Breast epithelium (tissue), 4 donors: ENCODE measurements around the gene CCDC184. TPM values are rescaled to one million over a fixed set of nuclear protein-coding genes. Genes with fewer than 3 reads are reported as not detected.

Source experiments
- DNase-seq, 2 donors: peaks; one replicate each; pipeline ENCODE4 v3.0.0-alpha.2; 2019; ENCODE audit warnings: low spot score in 2 of 2
- H3K27ac ChIP-seq, 2 donors: fragments of 200-600 bp; sonication (generic) in 1 of 2; one replicate each; pipeline ENCODE4 v1.5.1; 2016 to 2019; ENCODE audit warnings: mild to moderate bottlenecking in 1 of 2
- H3K27me3 ChIP-seq, 2 donors: fragments of 200-600 bp; sonication (generic) in 1 of 2; one replicate each; pipeline versions ENCODE4 v1.5.1 to v1.6.0; 2017 to 2019; ENCODE audit warnings: control low read depth in 1 of 2, mild to moderate bottlenecking in 1 of 2
- H3K36me3 ChIP-seq: fragments of 200-600 bp; one replicate; pipeline ENCODE4 v1.5.1; 2019
- H3K4me1 ChIP-seq, 2 donors: fragments of 200-600 bp; sonication (generic); one replicate each; pipeline ENCODE4 v1.5.1; 2016 to 2019; ENCODE audit warnings: control low read depth in 1 of 2
- H3K4me3 ChIP-seq, 3 donors: fragments of 200-600 bp; sonication (generic); 1 replicate in 2 of 3; 2 replicates in 1 of 3; pipeline ENCODE4 v1.5.1; 2016 to 2019; ENCODE audit warnings: mild to moderate bottlenecking in 3 of 3, moderate library complexity in 2 of 3
- H3K9me3 ChIP-seq, 2 donors: fragments of 200-600 bp; sonication (generic) in 1 of 2; one replicate each; pipeline ENCODE4 v1.5.1; 2016 to 2019; ENCODE audit warnings: control low read depth in 1 of 2
- POLR2A ChIP-seq: fragments of 450-650 bp; IDR thresholded peaks from one replicate; pipeline ENCODE4 v1.6.1; 2016; ENCODE audit warnings: antibody characterized with exemption, mild to moderate bottlenecking, moderate library complexity
- POLR2AphosphoS5 ChIP-seq, 3 donors: sonication (generic); formaldehyde crosslinking; IDR thresholded peaks; one replicate each; pipeline ENCODE4 v1.6.1; 2017; ENCODE audit warnings: antibody characterized with exemption in 3 of 3
- intact Hi-C: fragments of 100-400 bp; cut with DNase I; formaldehyde crosslinking; loops from one replicate; pipeline ENCODE4 v1.15.1; 2023; ENCODE audit warnings: low total_unique reads
- total RNA-seq, 3 donors: library from RNA; depleted of rRNA; stranded (reverse); fragments of >200 nt; gene quantifications; one replicate each; pipeline ENCODE4 v1.1.0, GENCODE V29; 2016
- TF ChIP-seq, protein P1 (sequence below), 3 donors: fragments of 450-650 bp; IDR thresholded peaks; one replicate each; pipeline ENCODE4 v1.5.1; 2016 to 2017; ENCODE audit warnings: antibody characterized with exemption in 3 of 3, mild to moderate bottlenecking in 3 of 3, moderate library complexity in 3 of 3

The CCDC184 gene
- total RNA-seq, 3 donors from 2014 or later = 0.44 to 2.0 (median 0.48) TPM

DNA sequence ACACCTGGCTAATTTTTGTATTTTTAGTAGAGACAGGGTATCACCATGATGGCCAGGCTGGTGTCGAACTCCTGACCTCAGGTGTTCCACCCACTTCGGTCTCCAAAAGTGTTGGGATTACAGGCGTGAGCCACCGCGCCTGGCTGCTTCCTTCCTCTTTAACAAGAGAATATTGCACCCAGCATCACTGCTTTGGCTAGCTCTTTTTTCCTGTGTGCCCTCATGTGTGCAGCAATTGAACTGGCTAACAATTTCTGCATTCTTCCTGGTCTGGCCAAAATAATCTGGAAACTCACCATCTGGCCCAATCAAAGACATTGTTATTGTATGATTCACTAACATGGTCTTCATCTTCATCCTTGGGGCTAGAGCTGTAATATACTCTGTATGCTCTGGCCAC lies 23.4 kb upstream of the CCDC184 start:
- intact Hi-C loops = no loop called here
- Histone ChIP-seq H3K27ac (no peak overlapping the region), H3K36me3 (no peaks in the 10 kb centered on the region), H3K4me3 (no peak overlapping the region), H3K9me3 (no peaks in the 10 kb centered on the region), H3K4me1 (no peaks in the 10 kb centered on the region), H3K27me3 (no peaks in the 10 kb centered on the region)
- TF ChIP-seq, protein P1, sequence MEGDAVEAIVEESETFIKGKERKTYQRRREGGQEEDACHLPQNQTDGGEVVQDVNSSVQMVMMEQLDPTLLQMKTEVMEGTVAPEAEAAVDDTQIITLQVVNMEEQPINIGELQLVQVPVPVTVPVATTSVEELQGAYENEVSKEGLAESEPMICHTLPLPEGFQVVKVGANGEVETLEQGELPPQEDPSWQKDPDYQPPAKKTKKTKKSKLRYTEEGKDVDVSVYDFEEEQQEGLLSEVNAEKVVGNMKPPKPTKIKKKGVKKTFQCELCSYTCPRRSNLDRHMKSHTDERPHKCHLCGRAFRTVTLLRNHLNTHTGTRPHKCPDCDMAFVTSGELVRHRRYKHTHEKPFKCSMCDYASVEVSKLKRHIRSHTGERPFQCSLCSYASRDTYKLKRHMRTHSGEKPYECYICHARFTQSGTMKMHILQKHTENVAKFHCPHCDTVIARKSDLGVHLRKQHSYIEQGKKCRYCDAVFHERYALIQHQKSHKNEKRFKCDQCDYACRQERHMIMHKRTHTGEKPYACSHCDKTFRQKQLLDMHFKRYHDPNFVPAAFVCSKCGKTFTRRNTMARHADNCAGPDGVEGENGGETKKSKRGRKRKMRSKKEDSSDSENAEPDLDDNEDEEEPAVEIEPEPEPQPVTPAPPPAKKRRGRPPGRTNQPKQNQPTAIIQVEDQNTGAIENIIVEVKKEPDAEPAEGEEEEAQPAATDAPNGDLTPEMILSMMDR (IDR thresholded peaks at IDR 0.05) = no peak
- TF ChIP-seq POLR2A = no peak
- no peak for TF ChIP-seq POLR2AphosphoS5 (IDR thresholded peaks at IDR 0.05)
- no peak for DNase-seq

DNA sequence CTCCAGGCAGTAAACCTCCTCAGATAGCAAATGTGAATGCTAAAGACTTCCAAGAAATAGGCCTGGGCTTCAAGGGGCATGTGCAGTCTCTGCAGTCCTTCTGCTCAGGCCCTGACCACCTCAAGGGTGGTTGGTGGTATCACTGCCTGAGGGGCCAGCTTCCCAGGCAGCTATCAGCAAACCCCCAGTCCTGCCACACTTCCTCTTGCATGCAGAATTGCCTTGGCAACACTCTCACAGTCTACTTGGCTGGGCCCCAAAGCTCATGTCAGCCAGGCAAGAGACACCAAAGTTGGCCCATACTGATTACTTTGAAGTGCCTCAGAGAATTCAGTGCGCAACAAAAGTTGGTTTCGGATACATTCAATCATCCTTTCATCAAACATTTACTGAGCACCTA lies 22.6 kb upstream of the CCDC184 start:
- TF ChIP-seq POLR2AphosphoS5 (IDR thresholded peaks at IDR 0.05) (no peak), POLR2A (no peak)
- TF ChIP-seq, protein P1 (IDR thresholded peaks at IDR 0.05) = no peak
- H3K4me1 ChIP-seq = no peaks in the 10 kb centered on the region
- H3K36me3 ChIP-seq = no peaks in the 10 kb centered on the region
- no peak overlapping the region for H3K27ac ChIP-seq
- no peak overlapping the region for H3K4me3 ChIP-seq
- no peak for DNase-seq
- intact Hi-C loops = no loop called here
- no peaks in the 10 kb centered on the region for H3K27me3 ChIP-seq
- H3K9me3 ChIP-seq = no peaks in the 10 kb centered on the region

DNA sequence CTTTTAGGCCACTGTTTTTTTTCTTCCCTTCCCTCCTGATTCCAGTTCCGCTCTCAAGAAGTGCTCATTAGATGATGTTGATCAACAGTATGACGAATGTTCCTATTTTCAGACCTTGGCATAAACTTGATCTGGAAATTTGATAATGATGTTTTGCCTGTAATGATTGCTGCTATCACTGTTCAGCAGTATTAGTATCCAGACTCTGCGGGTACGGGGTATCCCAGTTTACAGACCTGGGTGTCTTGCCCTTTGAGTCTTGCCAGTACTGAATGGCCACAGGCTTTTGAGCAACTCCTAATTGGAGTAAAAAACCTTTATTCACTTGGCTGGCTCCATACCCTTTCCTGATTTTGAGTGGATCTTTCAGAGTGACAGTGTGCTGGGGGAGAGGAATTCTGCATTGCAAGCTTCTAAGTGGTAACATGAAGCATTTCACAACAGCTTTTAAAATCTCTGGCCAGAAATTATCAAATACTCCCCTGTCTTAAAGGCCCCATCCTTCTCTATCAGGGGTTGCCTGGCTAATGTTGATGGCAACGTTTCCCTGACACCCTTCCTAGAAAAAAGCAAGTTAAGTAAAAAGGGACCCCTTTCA lies 20.2 kb upstream of the CCDC184 start:
- intact Hi-C loops = no loop called here
- Histone ChIP-seq H3K9me3 (no peaks in the 10 kb centered on the region), H3K4me1 (no peaks in the 10 kb centered on the region), H3K36me3 (no peaks in the 10 kb centered on the region), H3K27ac (no peak overlapping the region), H3K27me3 (no peaks in the 10 kb centered on the region), H3K4me3 (no peak overlapping the region)
- no peak for DNase-seq
- TF ChIP-seq POLR2A = no peak
- TF ChIP-seq, protein P1 (IDR thresholded peaks at IDR 0.05) = no peak
- TF ChIP-seq POLR2AphosphoS5 (IDR thresholded peaks at IDR 0.05) = no peak

DNA sequence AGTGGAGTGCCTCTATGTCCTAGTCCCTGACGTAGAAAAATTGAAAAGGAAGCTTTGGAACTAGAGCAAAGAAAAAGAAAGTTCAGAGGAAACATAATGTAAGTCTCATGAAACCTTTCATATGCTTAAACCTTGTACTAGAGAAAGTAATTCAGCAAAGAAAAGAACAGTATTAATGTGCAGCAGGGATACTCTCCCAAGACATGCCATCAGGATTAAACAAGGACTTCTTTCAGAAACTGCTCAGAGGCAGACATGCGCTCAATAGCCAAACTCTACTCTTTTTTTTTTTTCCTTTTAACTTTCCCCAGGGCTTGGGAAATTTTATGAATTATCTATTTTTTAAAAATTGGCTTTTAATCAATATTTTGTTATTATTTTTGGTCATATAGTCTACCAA lies 19.0 kb upstream of the CCDC184 start:
- TF ChIP-seq, protein P1 (IDR thresholded peaks at IDR 0.05) = no peak
- Histone ChIP-seq H3K27me3 (no peaks in the 10 kb centered on the region), H3K9me3 (no peaks in the 10 kb centered on the region), H3K36me3 (no peaks in the 10 kb centered on the region), H3K4me1 (no peaks in the 10 kb centered on the region), H3K27ac (no peak overlapping the region), H3K4me3 (no peak overlapping the region)
- DNase-seq = no peak
- intact Hi-C loops = no loop called here

DNA sequence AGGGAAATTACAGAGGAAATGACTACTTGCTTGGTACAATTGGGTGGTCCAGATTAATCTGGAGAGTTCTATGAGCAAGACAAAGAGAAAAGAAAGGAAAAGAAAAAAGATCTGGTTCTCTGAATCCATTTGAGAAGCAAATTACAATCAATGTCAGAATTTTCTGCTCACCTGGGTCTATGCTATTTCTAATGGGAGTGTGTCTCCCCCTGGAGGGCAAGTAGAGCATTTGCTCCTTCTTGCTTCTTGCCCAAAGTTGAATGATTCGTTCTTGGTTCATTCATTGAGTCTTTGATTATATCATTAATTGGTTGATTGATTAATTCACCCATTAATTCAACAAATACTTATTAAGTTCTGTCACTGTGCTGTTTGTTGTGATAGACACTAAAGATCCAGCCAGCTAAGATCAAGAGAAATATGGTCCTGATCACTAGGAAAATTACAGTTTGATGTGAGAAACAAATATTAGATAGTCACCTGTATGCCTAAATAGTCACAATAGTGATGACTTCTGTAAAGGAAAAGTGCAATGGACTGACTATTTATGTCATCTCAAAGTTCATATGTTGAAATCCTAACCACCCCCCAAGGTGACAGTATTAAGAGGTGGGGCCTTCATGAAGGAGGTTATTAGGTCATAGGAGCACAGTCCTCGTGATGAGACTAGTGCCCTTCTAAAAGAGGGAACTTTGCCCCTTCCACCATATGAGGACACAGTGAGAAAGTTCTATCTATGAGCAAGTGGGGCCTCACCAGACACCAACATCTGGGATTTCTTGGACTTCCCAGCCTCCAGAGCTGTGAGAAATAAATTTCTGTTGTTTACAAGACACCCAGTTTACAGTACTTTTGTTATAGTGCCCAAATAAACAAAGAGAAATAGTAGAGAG lies 18.1 kb upstream of the CCDC184 start:
- Histone ChIP-seq H3K27ac (no peak overlapping the region), H3K4me1 (no peaks in the 10 kb centered on the region), H3K4me3 (no peak overlapping the region), H3K27me3 (no peaks in the 10 kb centered on the region), H3K36me3 (no peaks in the 10 kb centered on the region), H3K9me3 (no peaks in the 10 kb centered on the region)
- intact Hi-C loops = loop anchor here (5.0 kb wide), 1 partner anchor 293 kb away; no protein-coding TSS in a partner anchor
- no peak for DNase-seq
- no peak for TF ChIP-seq POLR2AphosphoS5 (IDR thresholded peaks at IDR 0.05)
- TF ChIP-seq, protein P1 (IDR thresholded peaks at IDR 0.05) = peak; percentile 78 to 83 (median 82)
